SK-N-SH (cell line): ENCODE results near the gene ULBP2. TPM values are rescaled to one million over a fixed set of nuclear protein-coding genes. Genes with fewer than 3 reads are reported as not detected.

Experiments used
- CTCF ChIA-PET: fragments of 300-600, 350-600 bp; formaldehyde crosslinking; extraction: SDS; loops from one replicate; lab custom pipeline; 2021; lab: Yijun Ruan, JAX
- POLR2A ChIA-PET: fragments of 350-600 bp; sonication (Branson Sonifier 250); formaldehyde crosslinking; extraction: SDS; loops from one replicate; lab custom pipeline; 2020; ENCODE audit warnings: antibody characterized with exemption, inconsistent platforms; lab: Yijun Ruan, JAX
- DNase-seq: peaks from one replicate; pipeline ENCODE4 v3.0.0; 2012
- H2AFZ ChIP-seq: fragments of 200-600 bp; sonication (generic); 2 replicates; pipeline ENCODE4 v1.8.1; 2016; ENCODE audit warnings: antibody characterized with exemption, mild to moderate bottlenecking, low read depth
- H3F3A ChIP-seq: fragments of 200-600 bp; sonication (generic); replicated peaks from 2 replicates; pipeline ENCODE3; 2016; ENCODE audit warnings: antibody characterized with exemption, mild to moderate bottlenecking; ENCODE audit not compliant: insufficient read depth
- H3K27ac ChIP-seq, 2 experiments: fragments of 200-500 bp in 1 of 2; fragments of 200-600 bp in 1 of 2; sonication (Bioruptor generic) in 1 of 2; sonication (generic), shearing (Covaris generic) in 1 of 2; 2 replicates each; pipeline versions ENCODE4 v1.5.1 to v1.6.1; 2014 to 2016; ENCODE audit warnings: low read depth in 2 of 2, inconsistent platforms in 1 of 2, low read length in 1 of 2, mild to moderate bottlenecking in 1 of 2, mixed read lengths in 1 of 2
- H3K27me3 ChIP-seq: fragments of 200-600 bp; sonication (generic), shearing (Covaris generic); 2 replicates; pipeline ENCODE4 v1.6.1; 2016; ENCODE audit warnings: mixed run types; ENCODE audit not compliant: insufficient read depth
- H3K36me3 ChIP-seq, 2 experiments: fragments of 200-500 bp in 1 of 2; fragments of 200-600 bp in 1 of 2; sonication (Bioruptor generic) in 1 of 2; sonication (generic) in 1 of 2; replicated peaks in 1 of 2; 2 replicates each; pipeline versions ENCODE3 to v1.5.1; 2014 to 2016; ENCODE audit warnings: low read length in 1 of 2, mild to moderate bottlenecking in 1 of 2; ENCODE audit not compliant: insufficient read depth in 2 of 2, control insufficient read depth in 1 of 2
- H3K4me1 ChIP-seq, 2 experiments: fragments of 200-500 bp in 1 of 2; fragments of 200-600 bp in 1 of 2; sonication (Bioruptor generic) in 1 of 2; sonication (generic), shearing (Covaris generic) in 1 of 2; 2 replicates each; pipeline versions ENCODE4 v1.5.1 to v1.6.1; 2014 to 2016; ENCODE audit warnings: low read depth in 1 of 2, low read length in 1 of 2, mixed run types in 1 of 2; ENCODE audit not compliant: insufficient read depth in 2 of 2, control insufficient read depth in 1 of 2
- H3K4me2 ChIP-seq: fragments of 200-600 bp; sonication (generic), shearing (Covaris generic); 2 replicates; pipeline ENCODE4 v1.6.1; 2017; ENCODE audit warnings: mixed run types
- H3K4me3 ChIP-seq, 2 experiments: fragments of 200-500 bp in 1 of 2; fragments of 200-600 bp in 1 of 2; sonication (Bioruptor generic) in 1 of 2; sonication (generic), shearing (Covaris generic) in 1 of 2; 2 replicates each; pipeline versions ENCODE4 v1.5.1 to v1.8.1; 2014 to 2016; ENCODE audit warnings: low read depth in 2 of 2, inconsistent platforms in 1 of 2, low read length in 1 of 2, mild to moderate bottlenecking in 1 of 2, mixed read lengths in 1 of 2, moderate library complexity in 1 of 2
- H3K79me2 ChIP-seq: fragments of 200-600 bp; sonication (generic); 2 replicates; pipeline ENCODE4 v1.8.1; 2017; ENCODE audit warnings: mild to moderate bottlenecking; ENCODE audit not compliant: insufficient read depth
- H3K9ac ChIP-seq: fragments of 200-600 bp; sonication (generic); 2 replicates; pipeline ENCODE4 v1.6.1; 2017; ENCODE audit warnings: mixed run types
- H3K9me2 ChIP-seq: fragments of 200-600 bp; sonication (generic); 2 replicates; pipeline ENCODE4 v1.6.1; 2017; ENCODE audit warnings: mixed run types
- H3K9me3 ChIP-seq: fragments of 200-600 bp; sonication (generic); 2 replicates; pipeline ENCODE4 v1.6.1; 2017; ENCODE audit warnings: mixed run types, mild to moderate bottlenecking, moderate library complexity
- H4K20me1 ChIP-seq: fragments of 200-600 bp; sonication (generic); 2 replicates; pipeline ENCODE4 v1.6.1; 2017; ENCODE audit warnings: mild to moderate bottlenecking, mixed run types; ENCODE audit not compliant: insufficient read depth
- EP300 ChIP-seq, 2 experiments: IDR thresholded peaks; 2 replicates each; pipeline versions ENCODE4 v1.4.0 to v1.6.1; 2012; ENCODE audit warnings: borderline replicate concordance in 1 of 2, low read depth in 1 of 2, low read length in 1 of 2
- FOSL2 ChIP-seq: IDR thresholded peaks from 2 replicates; pipeline ENCODE4 v1.4.0; 2012; ENCODE audit warnings: low read depth, mild to moderate bottlenecking, moderate library complexity, borderline replicate concordance
- GABPA ChIP-seq: IDR thresholded peaks from 2 replicates; pipeline ENCODE4 v1.4.0; 2012; ENCODE audit warnings: low read depth, mild to moderate bottlenecking
- JUND ChIP-seq: IDR thresholded peaks from 2 replicates; pipeline ENCODE4 v1.4.0; 2012
- MXI1 ChIP-seq: IDR thresholded peaks from 2 replicates; pipeline ENCODE4 v1.6.1; 2012; ENCODE audit warnings: mild to moderate bottlenecking, low read depth, low read length, improper control_type of control experiment
- RAD21 ChIP-seq: IDR thresholded peaks from 2 replicates; pipeline ENCODE4 v1.6.1; 2012; ENCODE audit warnings: mild to moderate bottlenecking, low read length
- RCOR1 ChIP-seq: fragments of 150-350 bp; IDR thresholded peaks from 2 replicates; pipeline ENCODE4 v1.6.1; 2017; ENCODE audit warnings: antibody characterized with exemption, low read length
- RFX5 ChIP-seq: IDR thresholded peaks from 2 replicates; pipeline ENCODE4 v1.6.1; 2012; ENCODE audit warnings: mild to moderate bottlenecking, improper control_type of control experiment, low read length
- WGBS: methylation state at CpG from one replicate; pipeline ENCODE4 v1.1.6; 2017; ENCODE audit warnings: low lambda C conversion rate; 5-methylcytosine and 5-hydroxymethylcytosine counted together
- polyA plus RNA-seq, 3 experiments: library from polyadenylated mRNA; depleted of rRNA; stranded (reverse); fragments of >200 nt; gene quantifications; 2 replicates each; pipeline ENCODE4 v1.2.3, GENCODE V29; 2012
- TF ChIP-seq, protein P1 (sequence below): IDR thresholded peaks from 2 replicates; pipeline ENCODE4 v1.4.0; 2012; ENCODE audit warnings: low read depth, borderline replicate concordance
- TF ChIP-seq, protein P2 (sequence below): IDR thresholded peaks from 2 replicates; pipeline ENCODE4 v1.6.1; 2012; ENCODE audit warnings: mild to moderate bottlenecking, low read depth, low read length, moderate library complexity
- TF ChIP-seq, protein P3 (sequence below): fragments of 150-350 bp; IDR thresholded peaks from 2 replicates; pipeline ENCODE4 v1.6.1; 2017; ENCODE audit warnings: antibody characterized with exemption, low read length, low read depth, borderline replicate concordance

Gene ULBP2
- polyA plus RNA-seq, 1 of the 3 experiments (the other 2 are of a cell fraction), result 5.0 TPM

DNA sequence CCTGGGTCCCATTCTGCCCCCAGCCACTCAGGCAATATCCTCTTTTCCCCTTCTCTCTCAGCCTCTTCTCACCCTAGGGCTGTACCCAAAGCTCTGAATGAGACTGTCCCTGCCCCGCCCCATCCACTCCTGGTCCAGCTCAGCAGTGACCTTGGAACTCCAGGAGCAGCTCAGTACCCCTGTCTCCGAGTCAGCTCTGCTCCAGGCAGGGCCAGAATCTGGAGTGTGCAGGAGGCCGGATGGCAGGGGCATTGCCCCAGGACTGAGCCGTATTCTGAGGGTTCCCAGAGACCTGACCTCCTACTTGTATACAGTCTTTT is 16.9 kb upstream of the ULBP2 start:
- Histone ChIP-seq H3K27ac (no peak overlapping the region), H3K4me1 (peaks cover 0 to 9% of the 10 kb centered on the region in 2 experiments; a peak in 1 of 4 replicates), H3K36me3 (no peaks in the 10 kb centered on the region), H3F3A (no peaks in the 10 kb centered on the region), H3K9me3 (no peaks in the 10 kb centered on the region), H3K4me3 (no peak overlapping the region), H3K79me2 (no peaks in the 10 kb centered on the region), H2AFZ (no peak overlapping the region)
- DNase-seq, result no peak
- POLR2A ChIA-PET, result no interaction called here
- WGBS, result 93% methylated on average over 2 of the region's 4 CpGs
- CTCF ChIA-PET, result interaction anchor here (0.7 to 2.4 kb wide), 6 partner anchors 10 to 90 kb away, joined by 3 to 23 read pairs (median 6); partner anchors contain the start of gene LRP11
- TF ChIP-seq, protein P1, sequence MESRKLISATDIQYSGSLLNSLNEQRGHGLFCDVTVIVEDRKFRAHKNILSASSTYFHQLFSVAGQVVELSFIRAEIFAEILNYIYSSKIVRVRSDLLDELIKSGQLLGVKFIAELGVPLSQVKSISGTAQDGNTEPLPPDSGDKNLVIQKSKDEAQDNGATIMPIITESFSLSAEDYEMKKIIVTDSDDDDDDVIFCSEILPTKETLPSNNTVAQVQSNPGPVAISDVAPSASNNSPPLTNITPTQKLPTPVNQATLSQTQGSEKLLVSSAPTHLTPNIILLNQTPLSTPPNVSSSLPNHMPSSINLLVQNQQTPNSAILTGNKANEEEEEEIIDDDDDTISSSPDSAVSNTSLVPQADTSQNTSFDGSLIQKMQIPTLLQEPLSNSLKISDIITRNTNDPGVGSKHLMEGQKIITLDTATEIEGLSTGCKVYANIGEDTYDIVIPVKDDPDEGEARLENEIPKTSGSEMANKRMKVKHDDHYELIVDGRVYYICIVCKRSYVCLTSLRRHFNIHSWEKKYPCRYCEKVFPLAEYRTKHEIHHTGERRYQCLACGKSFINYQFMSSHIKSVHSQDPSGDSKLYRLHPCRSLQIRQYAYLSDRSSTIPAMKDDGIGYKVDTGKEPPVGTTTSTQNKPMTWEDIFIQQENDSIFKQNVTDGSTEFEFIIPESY, result no peak
- no peak for TF ChIP-seq EP300 (IDR thresholded peaks at IDR 0.05; ENCODE audit: borderline replicate concordance in 1 of 2, low read depth in 1 of 2, low read length in 1 of 2)
- TF ChIP-seq, all 33 proteins: peak for 0
- Histone ChIP-seq H3K9ac (no peak overlapping the region), H4K20me1 (no peaks in the 10 kb centered on the region), H3K9me2 (no peaks in the 10 kb centered on the region), H3K4me2 (no peak overlapping the region), H3K27me3 (no peaks in the 10 kb centered on the region; the same call in 1 of the 2 replicates)

DNA sequence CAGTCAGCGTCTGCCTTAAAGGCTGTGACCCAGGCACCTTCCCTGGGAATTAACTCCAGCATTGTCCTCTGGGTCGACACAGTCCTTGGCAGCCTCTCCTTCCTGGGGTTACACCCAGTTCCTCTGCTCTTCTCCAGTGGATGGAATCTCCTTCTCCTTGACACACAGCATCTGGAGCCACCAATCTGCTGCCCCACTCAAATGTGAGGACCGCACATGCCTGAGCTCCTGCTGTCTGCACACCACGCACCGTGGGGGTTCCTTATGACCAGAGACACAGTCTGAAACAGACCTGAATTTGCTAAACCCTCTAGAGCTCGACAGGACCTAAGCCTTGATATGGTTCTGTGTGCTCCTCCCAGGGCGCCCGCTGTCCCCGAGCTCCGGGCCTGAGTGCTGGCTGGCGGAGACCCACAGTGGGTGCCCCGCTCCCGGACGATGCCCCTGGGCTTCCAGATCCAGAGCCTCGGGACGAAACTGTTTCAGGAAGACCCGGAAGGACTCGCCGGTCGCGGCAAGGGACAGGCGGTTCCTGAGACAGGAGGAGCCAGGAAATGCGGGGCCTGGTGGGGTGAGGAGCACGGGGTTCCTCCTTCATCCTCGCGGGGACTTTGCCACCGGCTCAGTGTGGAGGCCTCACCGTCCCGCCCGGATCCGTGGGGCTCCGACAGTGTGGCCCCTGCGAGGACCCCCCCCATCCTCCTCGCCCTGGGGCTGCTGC is 16.4 kb upstream of the ULBP2 start:
- no peak overlapping the region for H3K9ac ChIP-seq
- no peaks in the 10 kb centered on the region; the same call in 1 of the 2 replicates for H3K27me3 ChIP-seq
- CTCF ChIA-PET, result interaction anchor here (0.7 to 2.4 kb wide), 6 partner anchors 9 to 90 kb away, joined by 3 to 23 read pairs (median 6); partner anchors contain the start of gene LRP11

DNA sequence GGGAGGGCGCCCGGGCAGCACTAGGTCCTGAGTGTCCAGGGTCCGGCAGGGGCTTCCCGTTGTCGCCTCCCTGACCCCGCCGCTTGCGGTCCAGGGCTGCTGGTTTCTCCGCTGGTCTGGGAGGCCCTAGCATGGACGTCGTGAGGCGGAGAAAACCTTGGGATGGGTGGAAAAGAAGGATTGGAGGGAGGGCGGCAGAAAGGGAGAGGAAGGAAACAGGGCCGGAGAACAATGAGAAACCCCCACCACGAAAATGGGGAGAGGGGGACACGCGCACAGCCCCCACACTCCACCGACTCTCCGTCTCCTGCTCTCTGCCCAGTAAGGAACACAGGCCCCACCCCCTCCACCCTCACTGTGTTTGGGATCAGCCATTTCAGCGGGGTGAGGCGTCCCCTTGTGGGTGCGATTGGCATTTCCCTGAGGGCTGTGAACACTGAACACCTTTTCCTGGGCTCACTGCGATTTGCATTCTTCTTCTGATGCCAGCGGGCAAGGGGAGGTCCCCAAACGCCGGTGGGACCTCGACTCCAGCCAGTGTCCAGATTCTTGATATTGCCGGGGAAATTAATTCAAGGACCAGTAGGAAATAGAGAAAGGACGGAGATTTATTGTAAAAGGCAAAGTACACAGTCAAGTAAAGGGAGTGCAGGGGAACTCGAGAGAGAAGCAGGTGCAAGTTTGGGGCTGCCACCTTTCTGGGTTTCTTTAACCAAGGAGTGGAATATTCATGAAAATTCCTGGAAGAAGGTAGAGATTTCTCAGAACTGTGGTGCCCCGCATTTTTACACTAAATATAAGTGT is 15.6 kb upstream of the ULBP2 start:
- Histone ChIP-seq H2AFZ (0 out of 2 replicates have a peak overlapping the region, but pooled peaks have one; percentile 46), H3K4me1 (peaks cover 0 to 9% of the 10 kb centered on the region in 2 experiments; a peak in 1 of 4 replicates), H3K4me2 (peak overlapping the region; percentile 52), H3K79me2 (no peaks in the 10 kb centered on the region), H3K4me3 (peak overlapping the region; percentile 32 to 40), H3K9me3 (no peaks in the 10 kb centered on the region), H3K9ac (no peak overlapping the region), H3F3A (no peaks in the 10 kb centered on the region), H3K27me3 (no peaks in the 10 kb centered on the region; the same call in 1 of the 2 replicates), H3K27ac (no peak overlapping the region), H3K36me3 (no peaks in the 10 kb centered on the region), H4K20me1 (no peaks in the 10 kb centered on the region), H3K9me2 (no peaks in the 10 kb centered on the region)
- ChIA-PET POLR2A (no interaction called here), CTCF (interaction anchor here (0.6 to 2.4 kb wide), 5 partner anchors 9 to 92 kb away, joined by 3 to 23 read pairs (median 3); no protein-coding TSS in a partner anchor)
- peak; percentile 80 for DNase-seq
- 6% methylated on average over 29 of the region's 31 CpGs for WGBS
- TF ChIP-seq FOSL2 (no peak), RCOR1 (0 out of 2 replicates have a peak, but pooled peaks have one; percentile 14), RAD21 (peak; percentile 86), JUND (no peak)
- TF ChIP-seq, protein P2, sequence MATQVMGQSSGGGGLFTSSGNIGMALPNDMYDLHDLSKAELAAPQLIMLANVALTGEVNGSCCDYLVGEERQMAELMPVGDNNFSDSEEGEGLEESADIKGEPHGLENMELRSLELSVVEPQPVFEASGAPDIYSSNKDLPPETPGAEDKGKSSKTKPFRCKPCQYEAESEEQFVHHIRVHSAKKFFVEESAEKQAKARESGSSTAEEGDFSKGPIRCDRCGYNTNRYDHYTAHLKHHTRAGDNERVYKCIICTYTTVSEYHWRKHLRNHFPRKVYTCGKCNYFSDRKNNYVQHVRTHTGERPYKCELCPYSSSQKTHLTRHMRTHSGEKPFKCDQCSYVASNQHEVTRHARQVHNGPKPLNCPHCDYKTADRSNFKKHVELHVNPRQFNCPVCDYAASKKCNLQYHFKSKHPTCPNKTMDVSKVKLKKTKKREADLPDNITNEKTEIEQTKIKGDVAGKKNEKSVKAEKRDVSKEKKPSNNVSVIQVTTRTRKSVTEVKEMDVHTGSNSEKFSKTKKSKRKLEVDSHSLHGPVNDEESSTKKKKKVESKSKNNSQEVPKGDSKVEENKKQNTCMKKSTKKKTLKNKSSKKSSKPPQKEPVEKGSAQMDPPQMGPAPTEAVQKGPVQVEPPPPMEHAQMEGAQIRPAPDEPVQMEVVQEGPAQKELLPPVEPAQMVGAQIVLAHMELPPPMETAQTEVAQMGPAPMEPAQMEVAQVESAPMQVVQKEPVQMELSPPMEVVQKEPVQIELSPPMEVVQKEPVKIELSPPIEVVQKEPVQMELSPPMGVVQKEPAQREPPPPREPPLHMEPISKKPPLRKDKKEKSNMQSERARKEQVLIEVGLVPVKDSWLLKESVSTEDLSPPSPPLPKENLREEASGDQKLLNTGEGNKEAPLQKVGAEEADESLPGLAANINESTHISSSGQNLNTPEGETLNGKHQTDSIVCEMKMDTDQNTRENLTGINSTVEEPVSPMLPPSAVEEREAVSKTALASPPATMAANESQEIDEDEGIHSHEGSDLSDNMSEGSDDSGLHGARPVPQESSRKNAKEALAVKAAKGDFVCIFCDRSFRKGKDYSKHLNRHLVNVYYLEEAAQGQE, result no peak
- TF ChIP-seq, protein P3, sequence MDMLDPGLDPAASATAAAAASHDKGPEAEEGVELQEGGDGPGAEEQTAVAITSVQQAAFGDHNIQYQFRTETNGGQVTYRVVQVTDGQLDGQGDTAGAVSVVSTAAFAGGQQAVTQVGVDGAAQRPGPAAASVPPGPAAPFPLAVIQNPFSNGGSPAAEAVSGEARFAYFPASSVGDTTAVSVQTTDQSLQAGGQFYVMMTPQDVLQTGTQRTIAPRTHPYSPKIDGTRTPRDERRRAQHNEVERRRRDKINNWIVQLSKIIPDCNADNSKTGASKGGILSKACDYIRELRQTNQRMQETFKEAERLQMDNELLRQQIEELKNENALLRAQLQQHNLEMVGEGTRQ, result no peak

More for the DNA sequence above, 16.4 kb upstream of the ULBP2 start:
- no peak overlapping the region for H3K27ac ChIP-seq
- no peaks in the 10 kb centered on the region for H3K9me2 ChIP-seq
- 57% methylated on average over 13 of the region's 34 CpGs for WGBS
- peak; percentile 44 for DNase-seq
- H3K4me3 ChIP-seq, result peak overlapping the region; percentile 32 to 40; a peak in 3 of 4 replicates
- H3K4me2 ChIP-seq, result peak overlapping the region; percentile 52
- H2AFZ ChIP-seq, result no peak overlapping the region
- no peaks in the 10 kb centered on the region for H4K20me1 ChIP-seq
- H3K9me3 ChIP-seq, result no peaks in the 10 kb centered on the region
- H3K36me3 ChIP-seq, result no peaks in the 10 kb centered on the region
- peaks cover 0 to 9% of the 10 kb centered on the region in 2 experiments; a peak in 1 of 4 replicates for H3K4me1 ChIP-seq
- no peaks in the 10 kb centered on the region for H3F3A ChIP-seq
- no peaks in the 10 kb centered on the region for H3K79me2 ChIP-seq
- no peak for TF ChIP-seq RFX5
- no peak for TF ChIP-seq EP300 (IDR thresholded peaks at IDR 0.05; ENCODE audit: borderline replicate concordance in 1 of 2, low read depth in 1 of 2, low read length in 1 of 2)
- no peak for TF ChIP-seq MXI1
- no peak for TF ChIP-seq GABPA
- POLR2A ChIA-PET, result no interaction called here
